ENCODE measurements around the gene DYSF.

Gene DYSF

DNA sequence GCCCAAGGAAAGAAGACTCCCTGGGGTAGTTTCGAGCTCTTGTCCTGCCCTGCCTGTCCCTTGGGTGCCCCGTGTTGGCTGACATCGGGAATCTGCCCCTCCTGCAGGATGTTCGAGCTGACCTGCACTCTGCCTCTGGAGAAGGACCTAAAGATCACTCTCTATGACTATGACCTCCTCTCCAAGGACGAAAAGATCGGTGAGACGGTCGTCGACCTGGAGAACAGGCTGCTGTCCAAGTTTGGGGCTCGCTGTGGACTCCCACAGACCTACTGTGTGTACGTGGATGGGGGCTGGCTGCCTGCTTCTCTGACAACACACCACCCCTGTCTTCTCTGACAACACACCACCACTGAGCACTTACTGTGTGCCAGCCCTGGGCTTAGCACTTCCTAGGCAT is 210.8 kb downstream of the DYSF start (continued):
- no peak for TF ChIP-seq KLF7 (tag by site-specific recombination; IDR thresholded peaks at IDR 0.05; ENCODE audit: borderline replicate concordance)
- TF ChIP-seq ZNF701 (tag by site-specific recombination; IDR thresholded peaks at IDR 0.05), result no peak
- no peak for TF ChIP-seq ZNF629 (tag by site-specific recombination; IDR thresholded peaks at IDR 0.05)
- no peak for TF ChIP-seq SP2 (tag by site-specific recombination; IDR thresholded peaks at IDR 0.05)
- TF ChIP-seq ZNF266 (tag by site-specific recombination; IDR thresholded peaks at IDR 0.05; ENCODE audit: low read depth), result no peak
- no peak for TF ChIP-seq GLI2 (tag by site-specific recombination; IDR thresholded peaks at IDR 0.05; ENCODE audit: borderline replicate concordance, low read depth)
- TF ChIP-seq ZBTB21 (tag by site-specific recombination; IDR thresholded peaks at IDR 0.05), result no peak

GRCh38 chr2:71665168-71666093 is 212.1 kb downstream of the DYSF start:
- H3K4me1 ChIP-seq (ENCODE audit: control insufficient read depth, insufficient read depth, low read length), result no peaks in the 10 kb centered on the region
- H3K36me3 ChIP-seq (ENCODE audit: control insufficient read depth in 2 of 2, insufficient read depth in 1 of 2, low read length in 2 of 2), result no peaks in the 10 kb centered on the region
- no peak overlapping the region for H3K27ac ChIP-seq (ENCODE audit: extremely low read depth, low read depth, low read length)
- no peaks in the 10 kb centered on the region for H3K9me3 ChIP-seq (ENCODE audit: control insufficient read depth, insufficient read depth, low read depth, low read length)
- no peak for TF ChIP-seq ZFP3 (tag by site-specific recombination; IDR thresholded peaks at IDR 0.05; ENCODE audit: low read depth)
- TF ChIP-seq BCL11B (tag by site-specific recombination; IDR thresholded peaks at IDR 0.05; ENCODE audit: low read depth), result no peak
- TF ChIP-seq, protein P1, sequence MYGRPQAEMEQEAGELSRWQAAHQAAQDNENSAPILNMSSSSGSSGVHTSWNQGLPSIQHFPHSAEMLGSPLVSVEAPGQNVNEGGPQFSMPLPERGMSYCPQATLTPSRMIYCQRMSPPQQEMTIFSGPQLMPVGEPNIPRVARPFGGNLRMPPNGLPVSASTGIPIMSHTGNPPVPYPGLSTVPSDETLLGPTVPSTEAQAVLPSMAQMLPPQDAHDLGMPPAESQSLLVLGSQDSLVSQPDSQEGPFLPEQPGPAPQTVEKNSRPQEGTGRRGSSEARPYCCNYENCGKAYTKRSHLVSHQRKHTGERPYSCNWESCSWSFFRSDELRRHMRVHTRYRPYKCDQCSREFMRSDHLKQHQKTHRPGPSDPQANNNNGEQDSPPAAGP (tag by site-specific recombination; IDR thresholded peaks at IDR 0.05), result no peak
- TF ChIP-seq ZNF148 (tag by site-specific recombination; IDR thresholded peaks at IDR 0.05; ENCODE audit: borderline replicate concordance), result no peak
- TF ChIP-seq ZBTB17 (tag by site-specific recombination; IDR thresholded peaks at IDR 0.05), result no peak
- TF ChIP-seq ZNF776 (tag by site-specific recombination; IDR thresholded peaks at IDR 0.05; ENCODE audit: borderline replicate concordance), result no peak
- no peak for TF ChIP-seq ZNF623 (tag by site-specific recombination; IDR thresholded peaks at IDR 0.05)
- H3K4me3 ChIP-seq (ENCODE audit: low read depth, low read length), result no peak overlapping the region
- POLR2A ChIA-PET, result no interaction called here
- CTCF ChIA-PET, result interaction anchor here (0.9 to 1.1 kb wide), 2 partner anchors 117 to 131 kb away, joined by 3 to 4 read pairs; no protein-coding TSS in a partner anchor

DNA sequence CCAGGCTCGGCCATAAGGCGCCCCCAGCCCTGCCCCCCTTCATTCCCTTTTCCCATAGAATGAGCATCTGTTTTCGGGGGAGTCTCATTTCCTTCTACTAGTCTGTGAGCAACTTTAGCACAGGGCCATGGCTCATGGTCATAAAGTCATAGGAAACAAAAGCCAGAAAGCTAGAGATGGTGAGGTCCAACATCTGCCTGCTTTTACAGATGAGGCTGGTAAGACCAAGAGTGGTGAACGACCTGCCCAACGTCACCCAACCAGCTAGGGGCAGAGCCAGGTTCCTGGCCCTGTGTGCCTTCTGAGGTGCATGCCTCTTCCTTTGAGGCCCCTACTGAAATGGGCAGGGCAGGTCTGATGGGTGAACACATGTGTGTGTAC is 212.7 kb downstream of the DYSF start:
- H3K9me3 ChIP-seq (ENCODE audit: control insufficient read depth, insufficient read depth, low read depth, low read length), result no peaks in the 10 kb centered on the region
- no peak overlapping the region for H3K4me3 ChIP-seq (ENCODE audit: low read depth, low read length)
- no peaks in the 10 kb centered on the region for H3K36me3 ChIP-seq (ENCODE audit: control insufficient read depth in 2 of 2, insufficient read depth in 1 of 2, low read length in 2 of 2)
- POLR2A ChIA-PET, result no interaction called here
- CTCF ChIA-PET, result interaction anchor here (1.1 kb wide), 1 partner anchor 131 kb away, joined by 4 read pairs; no protein-coding TSS in a partner anchor
- H3K4me1 ChIP-seq (ENCODE audit: control insufficient read depth, insufficient read depth, low read length), result no peaks in the 10 kb centered on the region
- TF ChIP-seq ZIC2 (tag by site-specific recombination; IDR thresholded peaks at IDR 0.05) (no peak), RBAK (tag by site-specific recombination; IDR thresholded peaks at IDR 0.05) (no peak), ZNF239 (tag by site-specific recombination; IDR thresholded peaks at IDR 0.05) (no peak), ZSCAN30 (tag by site-specific recombination; IDR thresholded peaks at IDR 0.05) (no peak)
- no peak overlapping the region for H3K27ac ChIP-seq (ENCODE audit: extremely low read depth, low read depth, low read length)

Data from HEK293 (cell line).